Stimulated activated CD8-positive, alpha-beta memory T cell treated with anti-CD3 and anti-CD28 coated beads, Interleukin-2, amount 100 ng/mL, for 1 hour (primary cell): ENCODE measurements around the gene CRYGC.
"Not testable (repeated sequence)": the region's sequence is repeated elsewhere in the genome, so short reads cannot be mapped to it uniquely, and the experiment has no call there.

Experiments
- DNase-seq, 2 donors: peaks; one replicate each; pipeline ENCODE4 v3.0.0-alpha.2; 2020; ENCODE audit warnings: low read depth in 2 of 2

CRYGC gene

GRCh38 chr2:208129744-208130711 lies at the start of gene CRYGC:
Gene CRYGC, minus strand, starts transcription at chr2:208129828. Its CDS starts 36 bp downstream, at chr2:208129792.
- DNase-seq: no peak

- no peak for DNase-seq
Observed at GRCh38 chr2:208179028-208179609, 49.5 kb upstream of the CRYGC start.

- DNase-seq: no peak
Observed at GRCh38 chr2:208175840-208176153, 46.2 kb upstream of the CRYGC start.

- DNase-seq: peak; percentile 20 to 28
Observed at GRCh38 chr2:208175069-208175839, 45.6 kb upstream of the CRYGC start.

GRCh38 chr2:208174144-208174543 lies 44.5 kb upstream of the CRYGC start:
- no peak for DNase-seq

GRCh38 chr2:208172125-208172524 lies 42.5 kb upstream of the CRYGC start:
- no peak for DNase-seq

GRCh38 chr2:208164951-208165755 lies 35.5 kb upstream of the CRYGC start:
- DNase-seq: no peak

- no peak for DNase-seq
Observed at GRCh38 chr2:208163489-208163888, 33.9 kb upstream of the CRYGC start, which contains the start of gene CRYGA. Gene CRYGA, minus strand, starts transcription at chr2:208163589. Its CDS starts 33 bp downstream, at chr2:208163556.

GRCh38 chr2:208156439-208156838 lies 26.8 kb upstream of the CRYGC start:
- DNase-seq: no peak

GRCh38 chr2:208153156-208153555 lies 23.5 kb upstream of the CRYGC start:
- DNase-seq: no peak

- no peak for DNase-seq
Observed at GRCh38 chr2:208150956-208151355, 21.3 kb upstream of the CRYGC start.

GRCh38 chr2:208150094-208150493 lies 20.5 kb upstream of the CRYGC start:
- DNase-seq: no peak

- no peak for DNase-seq
Observed at GRCh38 chr2:208148803-208149202, 19.2 kb upstream of the CRYGC start.

- no peak for DNase-seq
Observed at GRCh38 chr2:208147759-208148158, 18.1 kb upstream of the CRYGC start.

GRCh38 chr2:208147008-208147407 lies 17.4 kb upstream of the CRYGC start:
- no peak for DNase-seq

GRCh38 chr2:208146006-208146405 lies 16.4 kb upstream of the CRYGC start, which contains the start of gene CRYGB:
Gene CRYGB, minus strand, starts transcription at chr2:208146158. Its CDS starts 38 bp downstream, at chr2:208146120.
- no peak for DNase-seq

- DNase-seq: no peak
Observed at GRCh38 chr2:208142925-208143799, 13.5 kb upstream of the CRYGC start.

GRCh38 chr2:208142240-208142924 lies 12.8 kb upstream of the CRYGC start:
- no peak for DNase-seq

- DNase-seq: no peak
Observed at GRCh38 chr2:208139447-208139846, 9.8 kb upstream of the CRYGC start.

- not testable (repeated sequence) for DNase-seq
Observed at GRCh38 chr2:208138334-208138733, 8.7 kb upstream of the CRYGC start.
